K562 (cell line): ENCODE results near the gene ASPRV1. TPM values are rescaled to one million over a fixed set of nuclear protein-coding genes. Genes with fewer than 3 reads are reported as not detected.

Experiments used
- CBFA2T2 ChIP-seq: fragments of 450-650 bp; conservative IDR thresholded peaks from 2 replicates; pipeline ENCODE4 v1.6.1; 2017; ENCODE audit warnings: mild to moderate bottlenecking
- CBX2 ChIP-seq: fragments of 200-600 bp; sonication (generic); IDR thresholded peaks from one replicate; pipeline ENCODE4 v1.6.1; 2012; ENCODE audit warnings: mild to moderate bottlenecking, low read length, inconsistent platforms; ENCODE audit not compliant: insufficient read depth, poor library complexity, severe bottlenecking
- DDX20 ChIP-seq: fragments of 450-650 bp; IDR thresholded peaks from 2 replicates; pipeline ENCODE4 v1.6.1; 2016; ENCODE audit warnings: missing genetic modification characterization, low read depth, mild to moderate bottlenecking, missing compliant biosample characterization, moderate library complexity
- FOXA3 ChIP-seq, 2 experiments: fragments of 450-650 bp in 1 of 2; sonication (generic) in 1 of 2; formaldehyde crosslinking; IDR thresholded peaks in 1 of 2; conservative IDR thresholded peaks in 1 of 2; 2 replicates each; pipeline versions ENCODE4 v1.4.0 to v1.8.0; 2020 to 2022; ENCODE audit warnings: mild to moderate bottlenecking in 2 of 2, missing genetic modification reagents in 1 of 2
- NR2C1 ChIP-seq, 2 experiments: fragments of 450-650 bp; IDR thresholded peaks; 2 replicates each; pipeline ENCODE4 v1.6.1; 2017; ENCODE audit warnings: mild to moderate bottlenecking in 2 of 2, antibody characterized with exemption in 1 of 2, inconsistent platforms in 1 of 2, missing compliant biosample characterization in 1 of 2, missing genetic modification characterization in 1 of 2
- RAD21 ChIP-seq, 2 experiments: fragments of 250-450 bp in 1 of 2; fragments of 450-650 bp in 1 of 2; sonication (Bioruptor Pico) in 1 of 2; formaldehyde crosslinking in 1 of 2; IDR thresholded peaks in 1 of 2; conservative IDR thresholded peaks in 1 of 2; 2 replicates each; pipeline versions ENCODE4 v1.4.0 to v1.8.0; 2020 to 2022; ENCODE audit warnings: mild to moderate bottlenecking in 2 of 2, moderate library complexity in 1 of 2
- SMC3 ChIP-seq: conservative IDR thresholded peaks from 2 replicates; pipeline ENCODE4 v1.6.1; 2011; ENCODE audit warnings: low read depth, low read length, improper control_type of control experiment; ENCODE audit not compliant: insufficient read depth
- ZNF561 ChIP-seq: fragments of 450-650 bp; formaldehyde crosslinking; conservative IDR thresholded peaks from 2 replicates; pipeline ENCODE4 v1.4.0; 2020; ENCODE audit warnings: mild to moderate bottlenecking, moderate library complexity
- polyA plus RNA-seq, 8 experiments: library from polyadenylated mRNA; depleted of rRNA in 4 of 8; stranded (reverse) in 5 of 8; unstranded in 3 of 8; fragments of >200 nt; fragmentation: Nextera tagmentation in 2 of 8; fragmentation: Illumina TruSeq in 1 of 8; extraction: Ambion mirVana in 2 of 8; extraction: Trizol in 1 of 8; gene quantifications; 2 replicates each; pipeline versions ENCODE4 v1.2.1 to v1.2.3, GENCODE V29; 2011 to 2014; ENCODE audit warnings: inconsistent platforms in 1 of 8, missing spikeins in 1 of 8
- total RNA-seq, 7 experiments: library from RNA; depleted of rRNA in 6 of 7; stranded (reverse); fragments of >200 nt in 6 of 7; fragmentation: Illumina TruSeq in 2 of 7; extraction: Trizol in 2 of 7; gene quantifications; 2 replicates each; pipeline versions ENCODE4 v1.2.1 to v1.2.3, GENCODE V29; 2011 to 2021; ENCODE audit warnings: low replicate concordance in 1 of 7
- TF ChIP-seq, protein P1 (sequence below): sonication (generic); formaldehyde crosslinking; IDR thresholded peaks from 2 replicates; pipeline ENCODE4 v1.8.0; 2022; ENCODE audit warnings: mild to moderate bottlenecking, missing genetic modification reagents
- TF ChIP-seq, protein P2 (sequence below): fragments of 450-650 bp; formaldehyde crosslinking; IDR thresholded peaks from 2 replicates; pipeline ENCODE4 v1.4.0; 2020; ENCODE audit warnings: mild to moderate bottlenecking, moderate library complexity
- TF ChIP-seq, protein P3 (sequence below): sonication (generic); formaldehyde crosslinking; IDR thresholded peaks from 2 replicates; pipeline ENCODE4 v1.8.0; 2022; ENCODE audit warnings: missing genetic modification reagents, mild to moderate bottlenecking, moderate library complexity, borderline replicate concordance
- TF ChIP-seq, protein P4 (sequence below): fragments of 250-450 bp; sonication (Bioruptor Pico); IDR thresholded peaks from 2 replicates; pipeline ENCODE4 v1.5.0; 2021; ENCODE audit warnings: mild to moderate bottlenecking, moderate library complexity

The ASPRV1 gene
- total and polyA plus RNA-seq, 9 of the 15 experiments (the other 6 are each of a cell fraction or from before 2014, with no cell fraction given): 0.17 to 0.72 (median 0.47) TPM; not detected in 1

DNA sequence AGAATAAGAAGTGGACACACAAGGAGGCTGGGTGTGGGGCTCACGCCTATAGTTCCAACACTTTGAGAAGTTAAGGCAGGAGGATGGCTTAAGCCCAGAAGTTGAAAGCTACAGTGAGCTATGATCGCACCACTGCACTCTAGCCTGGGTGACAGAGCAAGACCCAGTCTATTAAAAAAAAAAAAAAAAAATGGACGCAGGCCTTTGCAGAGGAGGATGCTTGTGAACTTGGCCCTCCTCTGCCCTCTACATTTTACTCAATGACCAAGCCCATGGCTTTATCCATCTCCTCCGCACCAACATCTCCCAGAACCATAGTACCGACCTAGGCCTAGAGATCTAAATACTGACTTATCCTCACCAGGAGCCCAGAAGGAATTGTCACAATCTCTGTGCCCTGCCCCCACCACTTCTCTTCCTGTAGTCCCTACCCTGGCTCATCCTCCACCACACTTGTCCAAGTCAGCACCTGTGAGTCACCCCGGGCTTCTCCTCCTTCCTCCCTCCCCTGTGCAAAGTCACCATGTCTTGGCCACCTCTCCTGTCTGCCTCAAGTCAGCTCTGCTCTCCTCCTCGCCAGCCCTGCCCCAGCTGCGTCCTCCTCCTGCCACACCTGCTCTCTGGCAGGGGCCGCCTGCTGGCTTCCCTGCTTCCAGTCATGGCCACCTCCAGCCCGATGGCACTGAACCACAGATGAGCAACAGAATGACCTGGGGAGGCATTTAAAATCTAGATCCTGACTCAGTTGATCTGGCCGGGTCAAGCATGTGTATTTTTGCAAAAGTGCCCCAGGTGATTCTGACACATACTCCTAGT, 35.8 kb upstream of the ASPRV1 start (continued):
- TF ChIP-seq, protein P1, sequence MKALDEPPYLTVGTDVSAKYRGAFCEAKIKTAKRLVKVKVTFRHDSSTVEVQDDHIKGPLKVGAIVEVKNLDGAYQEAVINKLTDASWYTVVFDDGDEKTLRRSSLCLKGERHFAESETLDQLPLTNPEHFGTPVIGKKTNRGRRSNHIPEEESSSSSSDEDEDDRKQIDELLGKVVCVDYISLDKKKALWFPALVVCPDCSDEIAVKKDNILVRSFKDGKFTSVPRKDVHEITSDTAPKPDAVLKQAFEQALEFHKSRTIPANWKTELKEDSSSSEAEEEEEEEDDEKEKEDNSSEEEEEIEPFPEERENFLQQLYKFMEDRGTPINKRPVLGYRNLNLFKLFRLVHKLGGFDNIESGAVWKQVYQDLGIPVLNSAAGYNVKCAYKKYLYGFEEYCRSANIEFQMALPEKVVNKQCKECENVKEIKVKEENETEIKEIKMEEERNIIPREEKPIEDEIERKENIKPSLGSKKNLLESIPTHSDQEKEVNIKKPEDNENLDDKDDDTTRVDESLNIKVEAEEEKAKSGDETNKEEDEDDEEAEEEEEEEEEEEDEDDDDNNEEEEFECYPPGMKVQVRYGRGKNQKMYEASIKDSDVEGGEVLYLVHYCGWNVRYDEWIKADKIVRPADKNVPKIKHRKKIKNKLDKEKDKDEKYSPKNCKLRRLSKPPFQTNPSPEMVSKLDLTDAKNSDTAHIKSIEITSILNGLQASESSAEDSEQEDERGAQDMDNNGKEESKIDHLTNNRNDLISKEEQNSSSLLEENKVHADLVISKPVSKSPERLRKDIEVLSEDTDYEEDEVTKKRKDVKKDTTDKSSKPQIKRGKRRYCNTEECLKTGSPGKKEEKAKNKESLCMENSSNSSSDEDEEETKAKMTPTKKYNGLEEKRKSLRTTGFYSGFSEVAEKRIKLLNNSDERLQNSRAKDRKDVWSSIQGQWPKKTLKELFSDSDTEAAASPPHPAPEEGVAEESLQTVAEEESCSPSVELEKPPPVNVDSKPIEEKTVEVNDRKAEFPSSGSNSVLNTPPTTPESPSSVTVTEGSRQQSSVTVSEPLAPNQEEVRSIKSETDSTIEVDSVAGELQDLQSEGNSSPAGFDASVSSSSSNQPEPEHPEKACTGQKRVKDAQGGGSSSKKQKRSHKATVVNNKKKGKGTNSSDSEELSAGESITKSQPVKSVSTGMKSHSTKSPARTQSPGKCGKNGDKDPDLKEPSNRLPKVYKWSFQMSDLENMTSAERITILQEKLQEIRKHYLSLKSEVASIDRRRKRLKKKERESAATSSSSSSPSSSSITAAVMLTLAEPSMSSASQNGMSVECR (CRISPR knock-in tag): no peak
- TF ChIP-seq NR2C1 (IDR thresholded peaks at IDR 0.05): no peak
- no peak for TF ChIP-seq NR2C1 (tag; IDR thresholded peaks at IDR 0.05)
- TF ChIP-seq CBFA2T2: no peak; the same call in 1 of the 2 replicates
- TF ChIP-seq, protein P2, sequence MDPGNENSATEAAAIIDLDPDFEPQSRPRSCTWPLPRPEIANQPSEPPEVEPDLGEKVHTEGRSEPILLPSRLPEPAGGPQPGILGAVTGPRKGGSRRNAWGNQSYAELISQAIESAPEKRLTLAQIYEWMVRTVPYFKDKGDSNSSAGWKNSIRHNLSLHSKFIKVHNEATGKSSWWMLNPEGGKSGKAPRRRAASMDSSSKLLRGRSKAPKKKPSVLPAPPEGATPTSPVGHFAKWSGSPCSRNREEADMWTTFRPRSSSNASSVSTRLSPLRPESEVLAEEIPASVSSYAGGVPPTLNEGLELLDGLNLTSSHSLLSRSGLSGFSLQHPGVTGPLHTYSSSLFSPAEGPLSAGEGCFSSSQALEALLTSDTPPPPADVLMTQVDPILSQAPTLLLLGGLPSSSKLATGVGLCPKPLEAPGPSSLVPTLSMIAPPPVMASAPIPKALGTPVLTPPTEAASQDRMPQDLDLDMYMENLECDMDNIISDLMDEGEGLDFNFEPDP: no peak
- no peak for TF ChIP-seq ZNF561 (CRISPR knock-in tag)
- TF ChIP-seq CBX2: no peak
- no peak for TF ChIP-seq FOXA3 (CRISPR knock-in tag; conservative IDR thresholded peaks at IDR 0.05 in 1 of 2, IDR thresholded peaks at IDR 0.05 in 1 of 2)
- TF ChIP-seq, protein P3, sequence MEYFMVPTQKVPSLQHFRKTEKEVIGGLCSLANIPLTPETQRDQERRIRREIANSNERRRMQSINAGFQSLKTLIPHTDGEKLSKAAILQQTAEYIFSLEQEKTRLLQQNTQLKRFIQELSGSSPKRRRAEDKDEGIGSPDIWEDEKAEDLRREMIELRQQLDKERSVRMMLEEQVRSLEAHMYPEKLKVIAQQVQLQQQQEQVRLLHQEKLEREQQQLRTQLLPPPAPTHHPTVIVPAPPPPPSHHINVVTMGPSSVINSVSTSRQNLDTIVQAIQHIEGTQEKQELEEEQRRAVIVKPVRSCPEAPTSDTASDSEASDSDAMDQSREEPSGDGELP: peak; percentile 74; the same call in 1 of the 2 replicates
- no peak for TF ChIP-seq SMC3
- TF ChIP-seq, protein P4, sequence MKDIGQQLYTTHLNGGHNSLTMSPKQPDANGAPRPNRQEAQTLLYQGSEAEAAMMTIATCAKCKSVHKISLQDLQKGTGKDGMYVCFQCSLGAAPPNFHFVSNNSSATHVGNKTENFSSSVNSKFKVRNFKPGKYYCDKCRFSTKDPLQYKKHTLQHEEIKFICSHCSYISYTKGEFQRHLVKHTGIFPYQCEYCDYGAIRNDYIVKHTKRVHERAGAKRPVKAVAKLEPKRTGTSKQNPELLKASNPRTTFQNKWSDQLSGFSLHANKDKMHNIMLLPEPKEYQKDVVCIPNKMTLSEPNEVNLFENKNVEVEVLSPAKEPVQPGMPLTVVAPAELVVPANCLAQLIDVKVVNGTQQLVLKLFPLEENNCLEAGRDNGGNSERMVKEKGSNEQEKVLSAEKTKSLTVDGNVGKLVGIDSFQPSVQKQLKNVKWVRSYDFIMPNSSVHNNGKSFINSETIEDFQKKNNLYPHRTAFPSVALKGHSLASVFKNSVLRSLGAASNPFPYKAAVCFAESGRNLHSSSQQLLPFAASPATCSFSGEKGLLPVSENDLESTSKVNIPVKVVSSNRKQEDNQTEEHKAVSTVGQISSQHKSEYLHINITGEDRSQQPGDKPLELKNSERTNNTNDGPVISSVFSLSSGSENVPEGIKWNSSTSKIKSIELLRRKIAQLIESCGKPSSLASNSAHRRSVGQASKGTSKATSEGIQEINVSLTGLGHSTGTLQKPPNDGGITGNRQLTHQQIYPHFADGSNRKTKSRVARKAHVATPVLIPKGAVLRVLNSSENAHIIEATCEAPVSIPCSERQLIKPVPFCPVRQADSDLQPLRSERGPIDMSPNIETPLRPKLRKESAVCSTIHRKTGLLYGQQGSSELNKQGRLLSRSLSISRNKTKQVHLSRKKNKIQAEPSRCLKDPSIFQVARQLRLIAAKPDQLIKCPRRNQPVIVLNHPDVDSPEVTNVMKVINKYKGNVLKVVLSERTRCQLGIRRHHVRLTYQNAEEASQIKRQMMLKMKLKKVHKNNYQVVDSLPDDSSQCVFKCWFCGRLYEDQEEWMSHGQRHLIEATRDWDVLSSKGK (CRISPR knock-in tag): no peak
- TF ChIP-seq DDX20 (tag): no peak
- TF ChIP-seq RAD21 (CRISPR knock-in tag; conservative IDR thresholded peaks at IDR 0.05 in 1 of 2, IDR thresholded peaks at IDR 0.05 in 1 of 2): no peak
